HepG2 (cell line): Measurements from ENCODE around the gene MADD. TPM values are rescaled to one million over a fixed set of nuclear protein-coding genes. Genes with fewer than 3 reads are reported as not detected.
A peak's percentile ranks its signal among the peaks of the same experiment; 100 is the strongest.

ENCODE experiments used
- ATAC-seq: fragments of 200-7000 bp; cut with Tn5 transposase; 3 replicates; pipeline ENCODE4 v1.9.1; 2020; ENCODE audit warnings: mild to moderate bottlenecking, moderate library complexity
- BruUV-seq: library from RNA; stranded (reverse); fragments of 400-500 nt; replicated peaks from 2 replicates; lab custom pipeline; 2021; lab: Mats Ljungman, UMichigan
- CTCF ChIA-PET: fragments of 300-600 bp; formaldehyde crosslinking; extraction: SDS; loops from one replicate; lab custom pipeline; 2021; ENCODE audit warnings: low total read pairs, inconsistent platforms, low intra/inter-chr PET ratio; lab: Yijun Ruan, JAX
- POLR2A ChIA-PET: fragments of 350-600 bp; sonication (Branson Sonifier 250); formaldehyde crosslinking; loops from one replicate; lab custom pipeline; 2020; ENCODE audit warnings: antibody characterized with exemption, inconsistent platforms; lab: Yijun Ruan, JAX
- DNase-seq: peaks from one replicate; pipeline ENCODE4 v3.0.0-alpha.2; 2015; ENCODE audit warnings: low spot score
- FAIRE-seq: peaks from 3 replicates; lab custom pipeline; 2011; peaks lifted over from hg19 to GRCh38; lab: Jason Lieb, UNC
- H2AFZ ChIP-seq: one replicate; pipeline ENCODE4 v1.6.1; 2011; ENCODE audit warnings: low read length, inconsistent platforms
- H3K27ac ChIP-seq: fragments of 300-600 bp; 3 replicates; pipeline ENCODE4 v1.8.0; 2011; ENCODE audit warnings: mixed run types, mild to moderate bottlenecking, mixed read lengths, low read length, inconsistent platforms; ENCODE audit not compliant: insufficient read depth; ENCODE audit errors: extremely low read length
- H3K27me3 ChIP-seq, 2 experiments: fragments of 200-600 bp in 1 of 2; 2 replicates in 1 of 2; 3 replicates in 1 of 2; pipeline versions ENCODE4 v1.6.0 to v1.8.0; 2011; ENCODE audit warnings: low read length in 2 of 2, mild to moderate bottlenecking in 2 of 2, moderate library complexity in 2 of 2, inconsistent platforms in 1 of 2; ENCODE audit not compliant: insufficient read depth in 2 of 2, control insufficient read depth in 1 of 2
- H3K36me3 ChIP-seq, 2 experiments: fragments of 200-600 bp in 1 of 2; replicated peaks in 1 of 2; 2 replicates in 1 of 2; 3 replicates in 1 of 2; pipeline versions ENCODE4 v1.5.1 to v1.8.0; 2011; ENCODE audit warnings: low read length in 2 of 2, inconsistent platforms in 1 of 2; ENCODE audit not compliant: insufficient read depth in 2 of 2, control insufficient read depth in 1 of 2
- H3K4me1 ChIP-seq: 2 replicates; pipeline ENCODE4 v1.5.1; 2012; ENCODE audit warnings: low read length, inconsistent platforms; ENCODE audit not compliant: insufficient read depth
- H3K4me2 ChIP-seq: 2 replicates; pipeline ENCODE4 v1.6.0; 2011; ENCODE audit warnings: low read depth, low read length, inconsistent platforms
- H3K4me3 ChIP-seq, 3 experiments: fragments of 200-600 bp in 1 of 3; sonication (generic), shearing (Covaris generic) in 1 of 3; replicated peaks in 1 of 3; 2 replicates each; pipeline ENCODE4 v1.5.1; 2011 to 2016; ENCODE audit warnings: low read length in 3 of 3, inconsistent platforms in 2 of 3, low read depth in 2 of 3, mild to moderate bottlenecking in 2 of 3, control low read depth in 1 of 3, mixed read lengths in 1 of 3; ENCODE audit not compliant: insufficient read depth in 1 of 3
- H3K79me2 ChIP-seq: one replicate; pipeline ENCODE4 v1.6.1; 2011; ENCODE audit warnings: low read length, inconsistent platforms; ENCODE audit not compliant: insufficient read depth
- H3K9ac ChIP-seq: 2 replicates; pipeline ENCODE4 v1.6.0; 2011; ENCODE audit warnings: mild to moderate bottlenecking, low read depth, low read length, inconsistent platforms; ENCODE audit not compliant: insufficient read depth
- H3K9me3 ChIP-seq: 2 replicates; pipeline ENCODE4 v1.5.1; 2012; ENCODE audit warnings: mild to moderate bottlenecking, low read length
- H4K20me1 ChIP-seq: 2 replicates; pipeline ENCODE4 v1.6.0; 2011; ENCODE audit warnings: inconsistent platforms, mild to moderate bottlenecking, low read length, moderate library complexity; ENCODE audit not compliant: insufficient read depth
- CEBPB ChIP-seq: IDR thresholded peaks from 2 replicates; pipeline ENCODE4 v1.6.1; 2011; ENCODE audit warnings: low read depth, low read length, improper control_type of control experiment, borderline replicate concordance
- MXD4 ChIP-seq: IDR thresholded peaks from 2 replicates; pipeline ENCODE4 v1.6.1; 2016; ENCODE audit warnings: mild to moderate bottlenecking, missing biosample characterization, missing genetic modification reagents
- RXRA ChIP-seq: sonication (generic); formaldehyde crosslinking; IDR thresholded peaks from 2 replicates; pipeline ENCODE4 v1.5.1; 2020; ENCODE audit warnings: missing genetic modification reagents
- TGIF2 ChIP-seq: IDR thresholded peaks from 2 replicates; pipeline ENCODE4 v1.6.1; 2016; ENCODE audit warnings: control low read depth, missing compliant biosample characterization
- ZNF468 ChIP-seq: sonication (generic); formaldehyde crosslinking; IDR thresholded peaks from 2 replicates; pipeline ENCODE4 v1.8.0; 2022; ENCODE audit warnings: mild to moderate bottlenecking, moderate library complexity, missing genetic modification reagents
- WGBS: methylation state at CpG from one replicate; pipeline ENCODE4 v1.1.6; 2017; ENCODE audit warnings: low lambda C conversion rate; 5-methylcytosine and 5-hydroxymethylcytosine counted together
- in situ Hi-C: cut with HindIII; loops from 2 replicates; pipeline ENCODE4 v1.10.0; 2017; ENCODE audit warnings: low pct_unique_long_range_greater_than_20kb; ENCODE audit not compliant: extremely low pct_ligation_motif_present
- intact Hi-C: fragments of 100-400 bp; cut with micrococcal nuclease; formaldehyde crosslinking; loops from one replicate; pipeline ENCODE4 v1.10.0; 2022; ENCODE audit not compliant: unreplicated experiment
- polyA plus RNA-seq, 8 experiments: library from polyadenylated mRNA; depleted of rRNA in 3 of 8; stranded (reverse) in 7 of 8; unstranded in 1 of 8; fragments of >200 nt; fragmentation: Illumina TruSeq in 4 of 8; extraction: Trizol in 4 of 8; gene quantifications; 2 replicates each; pipeline versions ENCODE4 v1.2.1 to v1.2.3, GENCODE V29; 2011 to 2016; ENCODE audit warnings: low read depth in 4 of 8, missing spikeins in 1 of 8, mixed read lengths in 1 of 8; ENCODE audit not compliant: insufficient read depth in 1 of 8
- total RNA-seq, 5 experiments: library from RNA; depleted of rRNA; stranded (reverse); fragments of >200 nt; fragmentation: Illumina TruSeq; extraction: Trizol; gene quantifications; 2 replicates each; pipeline ENCODE4 v1.2.3, GENCODE V29; 2016; ENCODE audit warnings: low read depth in 1 of 5
- TF ChIP-seq, protein P1 (sequence below): sonication (generic); formaldehyde crosslinking; IDR thresholded peaks from 2 replicates; pipeline ENCODE4 v1.5.0; 2020; ENCODE audit warnings: mild to moderate bottlenecking, missing genetic modification reagents
- TF ChIP-seq, protein P2 (sequence below): sonication (generic); formaldehyde crosslinking; IDR thresholded peaks from 2 replicates; pipeline ENCODE4 v1.5.0; 2020; ENCODE audit warnings: mild to moderate bottlenecking, missing genetic modification reagents, moderate library complexity

The MADD gene
- total and polyA plus RNA-seq, 2 of the 13 experiments (the other 11 are each of a cell fraction or from before 2014, with no cell fraction given): 18.0 to 29.2 TPM

DNA sequence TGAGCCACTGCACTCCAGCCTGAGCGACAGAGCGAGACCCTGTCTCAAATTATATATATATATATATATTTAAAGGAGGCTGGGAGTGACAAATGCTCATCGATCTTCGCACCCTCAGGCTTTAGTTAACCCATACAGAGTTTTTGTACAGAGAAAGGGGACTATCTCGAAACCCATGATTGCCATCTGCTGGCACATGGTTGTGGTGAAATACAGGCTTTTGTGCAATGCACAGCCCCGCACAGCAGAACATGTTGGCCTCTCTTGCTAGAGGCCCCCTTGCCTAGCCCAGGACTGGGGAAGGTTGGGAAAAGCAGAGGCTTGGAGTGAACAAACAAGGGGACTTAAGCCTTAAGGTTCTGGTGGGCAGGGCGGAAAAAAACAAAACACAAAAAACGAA, 78.9 kb downstream of the MADD start (continued):
- TF ChIP-seq, protein P1, sequence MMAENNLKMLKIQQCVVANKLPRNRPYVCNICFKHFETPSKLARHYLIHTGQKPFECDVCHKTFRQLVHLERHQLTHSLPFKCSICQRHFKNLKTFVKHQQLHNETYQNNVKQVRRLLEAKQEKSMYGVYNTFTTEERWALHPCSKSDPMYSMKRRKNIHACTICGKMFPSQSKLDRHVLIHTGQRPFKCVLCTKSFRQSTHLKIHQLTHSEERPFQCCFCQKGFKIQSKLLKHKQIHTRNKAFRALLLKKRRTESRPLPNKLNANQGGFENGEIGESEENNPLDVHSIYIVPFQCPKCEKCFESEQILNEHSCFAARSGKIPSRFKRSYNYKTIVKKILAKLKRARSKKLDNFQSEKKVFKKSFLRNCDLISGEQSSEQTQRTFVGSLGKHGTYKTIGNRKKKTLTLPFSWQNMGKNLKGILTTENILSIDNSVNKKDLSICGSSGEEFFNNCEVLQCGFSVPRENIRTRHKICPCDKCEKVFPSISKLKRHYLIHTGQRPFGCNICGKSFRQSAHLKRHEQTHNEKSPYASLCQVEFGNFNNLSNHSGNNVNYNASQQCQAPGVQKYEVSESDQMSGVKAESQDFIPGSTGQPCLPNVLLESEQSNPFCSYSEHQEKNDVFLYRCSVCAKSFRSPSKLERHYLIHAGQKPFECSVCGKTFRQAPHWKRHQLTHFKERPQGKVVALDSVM (CRISPR knock-in tag): no peak
- peak; percentile 65; the same call in 1 of the 2 replicates for TF ChIP-seq CEBPB
- no peak for TF ChIP-seq ZNF468
- 0 out of 2 replicates have a peak, but pooled peaks have one; percentile 23 for TF ChIP-seq TGIF2 (CRISPR knock-in tag)
- TF ChIP-seq, protein P2, sequence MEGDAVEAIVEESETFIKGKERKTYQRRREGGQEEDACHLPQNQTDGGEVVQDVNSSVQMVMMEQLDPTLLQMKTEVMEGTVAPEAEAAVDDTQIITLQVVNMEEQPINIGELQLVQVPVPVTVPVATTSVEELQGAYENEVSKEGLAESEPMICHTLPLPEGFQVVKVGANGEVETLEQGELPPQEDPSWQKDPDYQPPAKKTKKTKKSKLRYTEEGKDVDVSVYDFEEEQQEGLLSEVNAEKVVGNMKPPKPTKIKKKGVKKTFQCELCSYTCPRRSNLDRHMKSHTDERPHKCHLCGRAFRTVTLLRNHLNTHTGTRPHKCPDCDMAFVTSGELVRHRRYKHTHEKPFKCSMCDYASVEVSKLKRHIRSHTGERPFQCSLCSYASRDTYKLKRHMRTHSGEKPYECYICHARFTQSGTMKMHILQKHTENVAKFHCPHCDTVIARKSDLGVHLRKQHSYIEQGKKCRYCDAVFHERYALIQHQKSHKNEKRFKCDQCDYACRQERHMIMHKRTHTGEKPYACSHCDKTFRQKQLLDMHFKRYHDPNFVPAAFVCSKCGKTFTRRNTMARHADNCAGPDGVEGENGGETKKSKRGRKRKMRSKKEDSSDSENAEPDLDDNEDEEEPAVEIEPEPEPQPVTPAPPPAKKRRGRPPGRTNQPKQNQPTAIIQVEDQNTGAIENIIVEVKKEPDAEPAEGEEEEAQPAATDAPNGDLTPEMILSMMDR (CRISPR knock-in tag): peak; percentile 74

DNA sequence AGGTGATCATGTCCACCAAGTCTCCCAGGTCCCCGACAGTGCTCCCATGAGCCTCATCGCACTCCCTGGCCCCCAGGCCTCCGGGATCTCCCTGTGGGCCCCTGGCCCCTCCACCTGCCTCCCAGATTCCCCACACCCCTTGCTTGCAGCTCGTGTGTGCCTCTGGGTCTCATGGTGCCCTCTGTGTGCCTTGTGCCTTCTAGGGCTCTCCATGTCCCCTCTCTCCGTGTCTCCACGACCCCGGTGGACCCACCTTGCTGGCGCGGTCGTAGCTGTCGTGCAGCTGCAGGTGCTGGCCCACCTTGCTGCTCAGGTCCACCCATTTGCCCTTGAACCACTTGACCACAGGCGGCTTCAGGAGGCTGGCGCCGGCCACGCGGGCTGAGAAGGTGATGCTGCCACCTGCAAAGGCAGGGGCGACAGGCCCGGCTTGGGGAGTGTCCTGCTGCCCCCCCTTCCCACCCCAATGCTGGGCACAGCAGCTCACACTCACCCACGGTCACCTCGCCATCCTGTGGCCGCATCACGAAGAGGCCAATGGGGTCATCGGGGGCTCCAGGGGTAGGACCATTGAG, 79.7 kb downstream of the MADD start:
- no peak for FAIRE-seq
- in situ Hi-C loops: loop anchor here (5.0 kb wide), 1 partner anchor 172 kb away; the partner anchor contains the start of gene ARFGAP2
- H4K20me1 ChIP-seq: no peaks in the 10 kb centered on the region
- H3K27me3 ChIP-seq: peaks cover 9 to 69% of the 10 kb centered on the region in 2 experiments; a peak in 3 of 5 replicates
- POLR2A ChIA-PET: interaction anchor here (0.6 to 1.6 kb wide), 2 partner anchors 10 to 92 kb away, joined by 3 read pairs; no protein-coding TSS in a partner anchor
- H3K27ac ChIP-seq: no peak overlapping the region
- no peaks in the 10 kb centered on the region for H3K9me3 ChIP-seq
- no peak overlapping the region for H2AFZ ChIP-seq
- 54% methylated on average over 11 of the region's 23 CpGs for WGBS
- no peak overlapping the region for H3K9ac ChIP-seq
- DNase-seq: no peak
- peak overlapping the region; percentile 44 for H3K4me2 ChIP-seq
- no TSS peak for BruUV-seq
- H3K4me3 ChIP-seq: peak overlapping the region in 1 of 3 experiments; percentile 10; a peak in 1 of 6 replicates
- peak; percentile 6; the same call in 2 of the 3 replicates for ATAC-seq
- intact Hi-C loops: no loop called here
- TF ChIP-seq MXD4 (CRISPR knock-in tag) (no peak), RXRA (CRISPR knock-in tag) (peak; percentile 21; the same call in 1 of the 2 replicates)
- CTCF ChIA-PET: no interaction called here
- H3K4me1 ChIP-seq: peaks cover 52% of the 10 kb centered on the region
- H3K36me3 ChIP-seq: no peaks in the 10 kb centered on the region
- no peaks in the 10 kb centered on the region for H3K79me2 ChIP-seq
